SKM-1 treated with dmso at 0.1 percent for 144 hours (cell line): ENCODE data around the gene KCNK3.
"Not testable (repeated sequence)": the region's sequence is repeated elsewhere in the genome, so short reads cannot be mapped to it uniquely, and the experiment has no call there.

Source experiments
- DNase-seq: peaks from one replicate; lab custom pipeline; 2025; ENCODE audit not compliant: unreplicated experiment; lab: John Stamatoyannopoulos, UW

The KCNK3 gene

DNA sequence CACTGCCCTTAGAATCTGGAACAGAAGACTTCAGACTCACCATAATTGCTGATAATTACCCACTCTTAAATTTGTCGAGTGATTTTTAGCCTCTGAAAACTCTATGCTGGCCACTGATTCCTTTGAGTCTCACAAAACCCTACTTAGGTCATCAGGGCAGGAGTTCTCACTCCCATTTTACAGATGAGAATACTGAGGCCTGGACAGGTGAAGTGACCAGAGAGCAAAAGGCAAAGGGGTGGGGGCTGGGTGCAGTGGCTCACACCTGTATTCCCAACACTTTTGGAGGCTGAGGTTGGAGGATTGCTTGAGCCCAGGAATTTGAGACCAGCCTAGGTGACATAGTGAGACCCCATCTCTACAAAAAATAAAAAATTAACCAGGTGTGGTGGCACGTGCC is 36.8 kb downstream of the KCNK3 start:
- DNase-seq: no peak

DNA sequence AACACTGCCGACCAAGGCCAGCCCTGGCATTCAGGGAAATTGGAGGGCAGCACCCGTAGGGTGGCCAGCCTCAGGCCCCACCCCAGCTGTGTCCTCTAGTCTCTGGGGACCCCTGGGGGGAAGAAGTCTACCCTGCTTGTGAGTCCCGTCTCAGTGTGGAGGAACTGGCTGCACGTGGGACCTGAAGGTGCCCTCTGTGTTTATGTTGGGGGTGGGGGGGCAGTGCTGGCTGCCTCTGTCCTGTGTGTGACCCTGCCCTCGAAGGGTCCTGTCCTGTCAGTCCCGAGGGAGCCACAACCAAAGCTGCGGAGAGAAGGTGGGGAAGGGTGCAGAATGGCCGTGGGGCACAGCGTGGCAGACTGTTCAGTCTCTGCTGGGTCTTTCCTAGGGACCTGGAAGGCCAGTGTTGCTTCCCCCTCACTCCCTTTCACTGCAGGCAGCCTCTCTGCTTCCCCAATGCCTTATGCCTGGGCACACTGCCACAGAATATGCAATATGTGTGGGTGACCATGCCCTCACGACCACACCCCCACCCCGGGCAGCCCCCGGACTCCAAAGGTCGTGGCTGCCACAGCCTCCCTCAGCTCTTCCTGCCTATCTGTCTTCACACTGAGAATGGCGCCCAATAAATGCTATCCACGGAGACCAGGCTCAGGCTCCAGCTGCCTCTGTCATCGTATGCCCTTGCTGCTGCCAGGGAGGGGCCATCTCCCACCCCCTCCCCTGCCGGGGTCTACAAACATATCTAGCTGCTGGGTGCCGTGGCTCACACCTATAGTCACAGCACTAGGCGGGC is 38.2 kb downstream of the KCNK3 start:
- no peak for DNase-seq

DNA sequence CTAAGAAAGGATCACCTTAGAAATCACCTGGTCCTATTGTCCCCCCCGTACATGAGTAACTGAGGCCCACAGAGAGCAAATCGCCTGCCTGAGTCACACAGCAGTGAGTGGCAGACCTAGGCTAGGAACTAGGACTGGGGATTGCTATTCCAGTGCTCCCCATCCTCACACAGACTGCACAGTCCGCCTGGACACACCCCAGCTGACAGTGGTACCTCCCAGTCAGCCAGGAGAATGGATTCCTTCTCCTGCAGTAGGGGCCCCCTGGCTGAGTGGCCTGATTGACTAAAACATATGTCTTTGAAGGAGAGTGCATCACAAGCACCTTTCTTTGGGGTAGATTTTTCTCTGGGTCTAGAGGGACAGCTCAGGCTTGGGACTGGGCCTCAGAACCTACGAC is 39.2 kb downstream of the KCNK3 start:
- no peak for DNase-seq

DNA sequence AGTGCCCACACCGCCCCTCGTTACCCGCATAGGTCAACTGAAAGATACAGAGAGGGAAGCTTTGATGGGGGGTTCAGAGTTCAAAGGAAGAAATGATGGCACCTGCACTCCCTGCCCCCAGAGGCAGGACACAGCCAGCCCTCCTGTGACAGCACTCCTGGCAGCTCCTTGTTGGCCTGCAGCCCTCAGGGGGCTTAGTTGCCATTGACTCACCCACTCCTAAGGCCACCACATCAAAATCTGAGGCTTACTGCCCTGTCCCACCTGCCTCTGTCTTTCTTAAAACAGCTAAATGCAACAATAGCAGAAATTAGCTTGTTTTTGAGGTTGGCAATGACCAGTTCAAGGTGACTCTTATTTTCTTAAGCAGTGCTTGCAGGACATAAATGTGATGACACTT is 39.9 kb downstream of the KCNK3 start:
- no peak for DNase-seq

DNA sequence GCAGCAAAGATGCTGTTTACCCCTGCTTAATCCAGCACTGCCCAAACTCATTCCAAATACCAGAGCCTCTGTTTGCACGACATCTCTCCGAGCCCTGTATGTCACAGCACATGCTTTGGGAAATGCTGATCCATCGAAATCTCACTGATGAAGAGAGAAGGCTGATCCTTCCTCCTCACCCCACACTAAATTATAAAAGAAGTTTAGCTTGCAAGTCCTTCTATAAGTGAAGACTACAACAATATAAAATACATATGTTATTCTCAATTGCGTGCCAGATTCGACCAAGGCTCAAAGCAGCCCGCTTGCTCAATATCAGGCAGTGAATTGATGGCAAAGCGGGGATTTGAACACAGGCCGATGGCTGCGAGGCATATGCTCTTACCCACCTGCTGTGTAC is 40.9 kb downstream of the KCNK3 start:
- DNase-seq: no peak

DNA sequence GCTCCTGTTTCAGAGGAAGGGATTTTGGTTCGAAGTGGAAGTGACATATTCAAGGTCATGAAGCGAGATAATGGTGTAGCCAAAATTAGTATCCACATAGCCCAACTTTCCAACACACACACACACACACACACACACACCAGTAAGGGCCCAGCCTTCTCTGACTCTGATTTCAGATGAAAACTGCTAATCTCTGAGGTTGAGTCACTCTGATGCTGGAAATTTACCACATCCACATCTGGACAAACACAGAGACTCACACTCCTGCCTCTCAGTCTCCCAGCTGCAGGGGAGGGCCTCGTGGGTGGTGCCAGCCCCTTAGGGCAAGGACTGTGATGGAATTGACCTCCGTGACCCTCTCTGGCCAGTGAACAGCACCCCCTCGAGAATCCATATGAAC is 42.6 kb downstream of the KCNK3 start:
- no peak for DNase-seq

DNA sequence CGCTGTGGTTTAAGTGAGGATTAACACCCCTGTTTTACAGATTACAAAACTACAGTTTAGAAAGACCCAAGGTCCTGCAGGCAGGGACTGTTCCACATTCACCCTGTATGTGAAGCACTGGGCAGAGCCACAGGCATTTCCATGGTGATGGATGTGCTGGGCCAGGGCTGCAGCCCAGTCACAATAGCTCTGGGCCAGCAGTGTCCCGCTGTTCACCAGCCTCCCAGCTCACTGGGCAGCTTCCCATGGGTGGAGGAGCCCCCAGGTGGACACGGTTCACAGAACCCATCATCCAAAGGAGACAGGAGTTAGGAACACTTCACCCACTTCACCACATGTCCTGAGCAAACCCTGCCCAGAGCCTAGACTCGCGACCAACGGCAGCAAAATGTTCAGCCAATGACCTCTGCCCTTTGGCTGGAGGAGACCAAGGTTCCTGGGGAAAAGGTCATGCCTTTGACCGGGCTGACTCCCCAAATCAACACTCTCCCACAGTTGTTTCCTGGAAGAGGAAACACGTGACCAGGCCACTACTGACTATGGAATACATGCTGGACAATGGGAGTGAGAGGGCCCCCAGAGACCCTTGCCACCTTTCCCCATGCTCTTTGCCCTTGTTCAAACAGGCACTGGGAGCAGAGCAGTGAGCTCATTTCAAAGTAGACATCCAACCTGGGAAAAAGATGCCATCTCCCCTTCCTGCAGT is 43.5 kb downstream of the KCNK3 start:
- DNase-seq: no peak

DNA sequence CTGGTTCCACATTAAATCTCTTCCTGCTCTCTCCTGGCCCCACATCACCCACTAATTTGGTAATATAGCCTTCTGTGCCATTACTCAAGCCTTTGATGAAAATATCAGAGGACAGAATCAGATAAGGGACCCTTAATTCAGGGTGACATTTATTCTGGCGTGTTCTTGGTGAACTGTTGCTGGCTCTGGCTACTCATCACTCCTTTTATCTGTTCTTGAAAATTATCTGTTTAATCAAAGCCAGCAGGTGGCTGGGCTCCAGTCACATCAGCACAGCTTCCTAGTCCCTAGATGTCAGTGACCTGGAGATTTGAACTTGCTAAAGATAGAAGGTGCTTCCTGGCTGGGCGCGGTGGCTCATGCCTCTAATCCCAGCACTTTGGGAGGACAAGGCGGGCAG is 44.7 kb downstream of the KCNK3 start:
- no peak for DNase-seq

DNA sequence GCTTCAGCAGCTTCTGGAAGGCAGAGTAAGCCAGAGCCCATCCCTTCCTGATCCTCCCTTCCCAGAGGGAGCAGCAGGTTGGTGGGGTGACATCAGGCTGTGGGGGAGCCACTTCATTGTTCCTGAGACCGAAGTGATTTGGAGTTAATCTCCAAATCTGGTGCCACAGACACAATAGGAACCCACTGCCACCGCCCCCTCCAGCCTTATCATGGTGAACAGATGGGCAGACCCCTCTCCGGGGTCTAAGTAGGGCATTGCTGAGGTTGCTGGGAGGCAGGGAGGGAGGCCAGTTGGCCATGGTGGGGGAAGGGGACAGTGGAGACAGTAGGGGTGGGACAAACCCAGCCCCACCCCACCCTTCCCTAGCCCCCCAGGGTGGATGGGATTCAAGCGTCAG is 46.0 kb downstream of the KCNK3 start:
- no peak for DNase-seq

DNA sequence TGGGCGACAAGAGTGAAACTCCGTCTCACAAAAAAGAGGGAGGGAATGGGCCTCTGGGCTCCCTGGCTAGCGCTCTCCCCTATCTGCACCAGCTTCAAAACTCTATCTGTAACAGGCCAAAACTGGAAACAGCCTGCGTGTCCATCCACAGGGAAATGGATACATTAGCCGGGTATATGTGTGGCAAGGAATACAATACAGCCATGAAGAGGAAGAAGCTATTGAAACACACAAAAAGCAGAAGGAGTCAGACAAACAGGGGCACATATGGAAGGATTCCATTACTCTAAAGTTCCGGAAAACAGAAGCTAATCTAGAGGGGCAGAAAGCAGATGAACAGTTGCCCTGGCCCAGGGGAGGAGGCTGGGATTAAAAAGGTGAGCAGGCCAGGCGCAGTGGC is 47.0 kb downstream of the KCNK3 start:
- no peak for DNase-seq

DNA sequence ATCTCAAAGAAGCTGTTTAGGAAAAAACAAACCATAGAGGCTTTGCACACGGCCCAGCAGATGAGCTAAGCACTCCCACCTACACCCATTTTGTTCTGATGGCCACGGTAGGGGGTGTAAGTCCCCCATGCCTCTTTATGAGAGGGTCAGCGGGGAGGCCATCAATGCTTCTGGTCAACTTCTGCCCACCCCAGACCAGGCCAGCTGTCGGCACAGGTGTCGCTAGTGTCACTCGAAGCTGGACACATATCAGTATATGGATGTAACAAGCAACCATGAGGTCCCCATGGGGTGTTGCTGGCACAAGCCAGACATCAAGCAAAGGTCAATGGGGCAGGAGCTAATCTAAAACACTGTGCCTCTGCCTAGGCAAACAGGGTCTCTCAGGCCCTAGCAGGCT is 47.8 kb downstream of the KCNK3 start:
- DNase-seq: no peak

DNA sequence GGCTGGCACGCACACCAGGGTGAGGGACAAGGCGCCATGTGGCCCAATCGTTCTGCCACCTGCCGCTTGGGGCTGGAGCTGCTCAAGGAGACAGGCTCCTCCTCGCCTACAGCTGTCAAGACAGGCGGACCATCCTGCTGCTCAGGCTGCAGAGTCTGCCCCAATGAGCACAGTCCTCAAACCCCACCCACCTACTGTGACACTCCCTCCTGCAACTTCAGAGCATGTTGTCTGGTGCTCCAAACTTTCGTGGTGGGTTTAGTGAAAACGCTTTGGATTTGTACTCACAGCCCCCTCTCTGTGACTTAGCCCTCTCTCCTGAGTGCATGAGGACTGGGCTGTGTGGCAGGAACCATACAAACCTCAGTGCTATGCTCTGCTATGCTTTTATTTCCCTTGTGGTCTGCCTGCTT is 48.4 kb downstream of the KCNK3 start:
- DNase-seq: no peak

DNA sequence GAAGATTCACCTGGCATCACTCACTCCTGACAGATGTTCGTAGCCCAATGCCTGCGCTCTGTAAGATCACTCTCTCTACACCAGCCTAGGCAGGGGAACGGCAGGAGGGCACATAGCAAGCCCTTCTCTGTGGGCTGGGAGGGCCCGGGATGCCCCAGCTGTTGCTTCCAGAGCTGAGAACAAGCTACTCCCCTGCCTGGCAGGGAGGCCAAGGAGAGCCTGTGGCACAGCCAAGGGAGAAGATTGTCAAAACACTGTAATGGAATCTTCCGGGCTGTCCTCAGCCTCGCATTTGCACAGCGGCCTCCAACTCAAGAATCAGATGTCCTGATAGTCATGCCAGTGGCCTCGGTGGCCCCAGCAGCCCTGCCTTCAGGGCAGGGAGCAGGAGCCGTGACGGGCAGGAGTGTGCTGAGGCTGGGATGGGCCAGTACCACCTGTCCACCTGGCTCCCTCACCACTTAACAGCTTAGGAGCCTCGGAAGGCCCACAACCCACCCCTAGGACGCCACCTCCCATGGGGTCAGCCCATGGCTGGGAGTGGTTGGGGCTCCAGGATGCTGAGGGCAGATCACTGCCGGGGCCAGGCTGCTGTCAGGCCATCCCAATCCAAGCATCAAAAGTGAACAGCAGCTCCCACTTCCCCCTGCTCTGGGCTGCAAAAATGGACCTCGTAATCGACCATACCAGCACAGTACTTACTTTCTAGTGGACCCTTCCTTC is 49.7 kb downstream of the KCNK3 start:
- no peak for DNase-seq

DNA sequence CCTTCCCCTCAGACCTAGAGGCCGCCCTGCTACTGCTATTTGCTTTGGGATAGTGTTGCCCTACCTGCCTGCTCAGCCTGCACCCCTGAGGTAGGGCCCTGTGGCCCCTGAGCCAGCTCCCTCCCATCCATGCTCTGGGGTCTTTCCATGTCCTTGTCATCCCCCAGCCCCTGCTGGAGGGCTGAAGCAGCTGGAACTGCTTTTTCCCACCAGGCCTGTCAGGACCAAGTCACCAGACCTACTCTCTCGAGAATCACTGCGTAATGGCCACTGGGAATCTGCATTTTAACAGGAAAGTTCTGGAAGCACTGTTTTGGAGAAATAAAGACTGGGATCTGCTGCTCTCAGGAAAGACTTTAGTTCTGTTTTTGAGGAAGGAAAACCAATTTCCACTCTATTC is 51.3 kb downstream of the KCNK3 start:
- DNase-seq: no peak

DNA sequence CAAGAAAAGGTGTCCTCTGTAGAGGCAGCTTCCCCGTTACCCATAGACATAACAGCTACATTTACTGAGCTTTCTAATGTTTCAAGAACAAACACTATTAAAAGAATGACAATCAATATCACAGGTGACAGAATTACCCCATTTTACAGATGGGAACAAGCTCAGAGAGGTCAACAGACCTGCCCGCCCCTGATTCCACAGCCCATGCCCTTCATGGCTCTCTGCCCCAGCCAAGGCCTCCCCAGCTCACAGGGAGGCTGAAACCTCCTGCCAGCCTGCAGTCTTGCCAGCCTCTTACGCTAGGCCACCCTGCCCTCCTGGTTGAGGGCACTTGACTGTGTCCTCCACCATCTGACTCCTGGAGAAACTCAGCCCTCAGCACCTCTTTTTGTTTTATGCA is 52.4 kb downstream of the KCNK3 start:
- no peak for DNase-seq

DNA sequence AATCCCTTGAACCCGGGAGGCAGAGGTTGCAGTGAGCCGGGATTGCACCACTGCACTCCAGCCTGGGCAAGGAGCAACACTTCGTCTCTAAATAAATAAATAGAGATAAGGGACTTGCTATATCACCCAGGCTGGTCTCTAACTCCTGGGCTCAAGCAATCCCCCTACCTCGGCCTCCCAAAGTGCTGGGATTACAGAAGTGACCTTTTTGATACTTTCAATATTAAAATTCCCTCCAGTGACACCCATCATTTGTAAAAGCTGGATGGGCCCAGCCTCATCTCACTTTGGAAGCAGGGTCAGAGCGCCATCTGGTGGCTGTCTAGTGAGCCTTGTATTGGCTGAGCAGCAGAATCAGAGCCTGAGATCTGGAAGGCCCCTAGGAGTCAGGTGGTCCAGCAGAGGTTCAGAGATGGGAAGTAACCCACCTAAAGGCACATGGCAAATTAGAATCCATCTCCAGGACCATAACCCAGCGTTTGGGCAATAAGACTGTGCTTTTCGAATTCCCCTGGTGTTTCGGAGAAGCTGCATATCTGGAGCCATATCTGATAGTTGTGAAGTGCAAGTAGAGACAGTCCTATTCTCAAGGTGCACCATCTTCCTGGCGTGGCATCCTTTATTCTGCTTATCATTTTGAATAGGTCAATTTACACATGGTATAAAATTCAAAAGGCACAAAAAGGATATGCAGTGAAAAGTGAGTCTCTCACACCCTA is 53.2 kb downstream of the KCNK3 start:
- DNase-seq: peak; percentile 42

DNA sequence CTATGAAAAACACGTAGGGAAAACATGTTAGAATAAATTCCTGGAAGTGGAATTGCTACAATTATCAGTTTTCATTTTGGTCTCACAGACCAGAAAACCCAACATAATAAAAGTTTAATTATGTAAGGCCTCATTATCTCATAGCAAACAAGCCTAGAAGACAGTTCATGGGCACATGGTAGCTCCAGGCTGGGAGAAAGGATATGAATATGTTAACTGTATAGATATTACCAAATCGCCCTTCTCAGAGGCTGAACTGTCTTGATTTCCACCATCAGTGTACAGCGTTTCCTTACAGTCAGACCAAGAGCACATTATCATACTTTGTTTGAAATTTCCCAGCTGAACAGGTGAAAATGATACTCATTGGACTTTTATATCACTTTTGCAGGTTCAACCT is 54.4 kb downstream of the KCNK3 start:
- DNase-seq: no peak

DNA sequence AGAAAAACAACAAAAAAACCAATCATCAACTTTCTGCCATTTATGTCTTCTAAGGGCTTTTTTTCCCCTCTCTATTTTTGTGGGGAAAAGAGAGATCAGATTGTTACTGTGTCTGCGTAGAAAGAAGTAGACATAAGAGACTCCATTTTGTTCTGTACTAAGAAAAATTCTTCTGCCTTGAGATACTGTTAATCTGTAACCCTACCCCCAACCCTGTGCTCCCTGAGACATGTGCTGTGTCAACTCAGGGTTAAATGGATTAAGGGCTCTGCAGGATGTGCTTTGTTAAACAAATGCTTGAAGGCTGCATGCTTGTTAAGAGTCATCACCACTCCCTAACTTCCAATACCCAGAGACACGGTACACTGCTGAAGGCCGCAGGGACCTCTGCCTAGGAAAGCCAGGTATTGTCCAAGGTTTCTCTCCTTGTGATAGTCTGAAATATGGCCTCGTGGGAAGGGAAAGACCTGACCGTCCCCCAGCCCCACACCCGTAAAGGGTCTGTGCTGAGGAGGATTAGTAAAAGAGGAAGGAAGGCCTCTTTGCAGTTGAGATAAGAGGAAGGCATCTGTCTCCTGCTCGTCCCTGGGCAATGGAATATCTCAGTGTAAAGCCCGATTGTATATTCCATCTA is 57.4 kb downstream of the KCNK3 start:
- not testable (repeated sequence) for DNase-seq

DNA sequence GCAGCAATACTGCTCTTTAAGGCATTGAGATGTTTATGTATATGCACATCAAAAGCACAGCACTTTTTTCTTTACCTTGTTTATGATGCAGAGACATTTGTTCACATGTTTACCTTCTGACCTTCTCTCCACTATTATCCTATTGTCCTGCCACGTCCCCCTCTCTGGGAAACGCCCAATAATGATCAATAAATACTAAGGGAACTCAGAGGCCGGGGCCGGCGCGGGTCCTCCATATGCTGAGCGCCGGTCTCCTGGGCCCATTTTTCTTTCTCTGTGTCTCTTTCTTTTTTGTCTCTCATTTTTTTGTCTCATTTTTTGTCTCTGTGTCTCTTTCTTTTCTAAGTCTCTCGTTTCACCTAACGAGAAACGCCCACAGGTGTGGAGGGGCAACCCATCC is 57.9 kb downstream of the KCNK3 start:
- DNase-seq: not testable (repeated sequence)

DNA sequence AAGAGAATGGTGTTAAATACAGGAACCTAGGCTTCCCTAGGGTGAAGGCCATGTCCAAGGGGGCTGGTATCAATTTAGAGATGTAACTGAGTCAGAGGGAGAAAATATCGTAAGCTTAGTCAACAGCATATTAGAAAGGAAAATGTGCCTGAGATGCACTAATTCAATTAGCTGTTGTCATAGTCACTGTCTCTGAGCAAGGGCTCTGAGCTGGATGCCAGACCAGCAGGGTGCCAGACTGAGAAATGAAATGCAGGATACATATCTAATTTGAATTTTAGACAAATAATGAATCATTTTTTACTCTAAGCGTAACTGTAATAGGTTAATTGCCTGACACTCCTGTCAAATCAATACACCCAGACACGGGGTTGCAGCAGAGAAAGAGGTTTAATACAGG is 60.1 kb downstream of the KCNK3 start:
- no peak for DNase-seq

DNA sequence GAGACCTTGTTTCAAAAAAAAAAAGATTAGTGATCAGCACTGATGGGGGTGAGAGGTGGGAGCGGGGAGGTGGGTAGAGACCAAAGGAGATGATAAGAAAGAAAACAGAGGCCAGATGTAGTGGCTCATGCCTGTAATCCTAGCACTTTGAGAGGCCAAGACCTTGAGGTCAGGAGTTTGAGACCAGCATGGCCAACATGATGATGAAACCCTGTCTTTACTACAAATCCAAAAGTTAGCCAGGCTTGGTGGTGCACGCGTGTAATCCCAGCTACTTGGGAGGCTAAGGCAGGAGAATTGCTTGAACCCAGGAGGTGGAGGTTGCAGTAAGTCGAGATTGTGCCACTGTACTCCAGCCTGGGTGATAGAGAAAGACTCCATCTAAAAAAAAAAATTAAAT is 62.0 kb downstream of the KCNK3 start:
- no peak for DNase-seq
